Measurements from ENCODE around the gene CLCA2.

CLCA2 gene, protein sequence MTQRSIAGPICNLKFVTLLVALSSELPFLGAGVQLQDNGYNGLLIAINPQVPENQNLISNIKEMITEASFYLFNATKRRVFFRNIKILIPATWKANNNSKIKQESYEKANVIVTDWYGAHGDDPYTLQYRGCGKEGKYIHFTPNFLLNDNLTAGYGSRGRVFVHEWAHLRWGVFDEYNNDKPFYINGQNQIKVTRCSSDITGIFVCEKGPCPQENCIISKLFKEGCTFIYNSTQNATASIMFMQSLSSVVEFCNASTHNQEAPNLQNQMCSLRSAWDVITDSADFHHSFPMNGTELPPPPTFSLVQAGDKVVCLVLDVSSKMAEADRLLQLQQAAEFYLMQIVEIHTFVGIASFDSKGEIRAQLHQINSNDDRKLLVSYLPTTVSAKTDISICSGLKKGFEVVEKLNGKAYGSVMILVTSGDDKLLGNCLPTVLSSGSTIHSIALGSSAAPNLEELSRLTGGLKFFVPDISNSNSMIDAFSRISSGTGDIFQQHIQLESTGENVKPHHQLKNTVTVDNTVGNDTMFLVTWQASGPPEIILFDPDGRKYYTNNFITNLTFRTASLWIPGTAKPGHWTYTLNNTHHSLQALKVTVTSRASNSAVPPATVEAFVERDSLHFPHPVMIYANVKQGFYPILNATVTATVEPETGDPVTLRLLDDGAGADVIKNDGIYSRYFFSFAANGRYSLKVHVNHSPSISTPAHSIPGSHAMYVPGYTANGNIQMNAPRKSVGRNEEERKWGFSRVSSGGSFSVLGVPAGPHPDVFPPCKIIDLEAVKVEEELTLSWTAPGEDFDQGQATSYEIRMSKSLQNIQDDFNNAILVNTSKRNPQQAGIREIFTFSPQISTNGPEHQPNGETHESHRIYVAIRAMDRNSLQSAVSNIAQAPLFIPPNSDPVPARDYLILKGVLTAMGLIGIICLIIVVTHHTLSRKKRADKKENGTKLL

DNA sequence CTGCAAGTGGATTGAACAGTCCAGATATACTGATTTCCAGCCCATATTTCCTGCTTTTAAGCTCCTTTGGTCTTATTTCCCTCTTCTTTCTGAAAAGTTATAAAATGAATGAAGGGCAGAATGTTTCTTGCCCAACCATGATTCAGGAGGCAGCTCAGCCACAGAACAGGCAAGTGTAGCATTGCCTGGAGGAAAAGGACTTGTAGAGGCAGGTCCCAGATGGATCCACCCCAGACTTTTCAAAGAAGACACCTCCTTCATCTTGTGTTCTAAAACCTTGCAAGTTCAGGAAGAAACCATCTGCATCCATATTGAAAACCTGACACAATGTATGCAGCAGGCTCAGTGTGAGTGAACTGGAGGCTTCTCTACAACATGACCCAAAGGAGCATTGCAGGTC, at the start of gene CLCA2:
CLCA2 (plus strand) TSS at position 299 of the 400 bp plus-strand sequence; CDS start at position 376, 77 bp downstream.
- DNase-seq = no peak

DNA sequence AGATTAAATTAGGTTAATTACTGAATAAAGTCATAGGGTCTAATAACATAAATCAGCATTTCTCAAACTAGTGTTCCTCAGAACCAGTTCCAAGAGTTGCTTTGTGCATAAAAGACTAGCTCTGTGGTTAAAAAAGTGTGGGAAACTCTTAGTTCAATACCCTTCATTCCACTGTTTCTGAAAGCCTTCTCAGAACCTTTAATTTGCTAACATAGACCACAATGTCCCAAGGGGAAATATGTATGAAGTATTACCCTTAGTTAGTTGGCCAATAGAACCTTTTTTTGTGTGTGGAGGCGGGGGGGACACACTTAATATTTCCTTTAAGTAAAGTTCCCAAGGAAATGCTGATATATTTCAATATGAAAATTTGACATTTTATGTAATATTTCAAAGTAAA, 48.3 kb upstream of the CLCA2 start:
- DNase-seq = no peak

DNA sequence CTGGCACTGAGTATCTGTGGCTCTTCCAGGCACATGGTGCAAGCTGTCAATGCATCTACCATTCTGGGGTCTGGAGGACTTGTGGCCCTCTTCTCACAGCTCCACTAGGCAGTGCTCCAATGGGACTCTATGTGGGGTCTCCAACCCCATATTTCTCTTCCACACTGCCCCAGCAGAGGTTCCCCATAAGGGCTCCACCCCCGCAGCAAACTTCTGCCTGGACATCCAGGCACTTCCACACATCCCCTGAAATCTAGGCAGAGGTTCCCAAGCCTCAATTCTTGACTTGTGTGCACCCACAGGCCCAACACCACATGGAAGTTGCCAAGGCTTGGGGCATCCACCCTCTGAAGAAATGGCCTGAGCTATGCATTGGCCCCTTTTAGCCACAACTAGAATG, 46.6 kb upstream of the CLCA2 start:
- no peak for DNase-seq

DNA sequence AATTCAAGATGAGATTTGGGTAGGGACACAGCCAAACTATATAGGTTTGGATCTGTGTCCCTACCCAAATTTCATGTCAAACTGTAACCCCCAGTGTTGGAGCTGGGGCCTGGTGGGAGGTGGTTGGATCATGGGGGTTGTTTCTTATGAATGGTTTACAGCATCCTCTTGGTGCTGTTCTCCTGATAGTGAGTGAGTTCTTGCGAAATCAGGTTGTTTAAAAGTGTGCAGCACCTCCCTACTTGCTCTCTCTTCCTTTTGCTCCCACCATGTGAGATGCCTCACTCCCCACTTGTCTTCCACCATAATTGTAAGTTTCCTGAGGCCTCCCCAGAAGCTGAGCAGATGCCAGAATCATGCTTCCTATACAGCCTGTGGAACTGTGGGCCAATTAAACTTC, 45.2 kb upstream of the CLCA2 start:
- no peak for DNase-seq

DNA sequence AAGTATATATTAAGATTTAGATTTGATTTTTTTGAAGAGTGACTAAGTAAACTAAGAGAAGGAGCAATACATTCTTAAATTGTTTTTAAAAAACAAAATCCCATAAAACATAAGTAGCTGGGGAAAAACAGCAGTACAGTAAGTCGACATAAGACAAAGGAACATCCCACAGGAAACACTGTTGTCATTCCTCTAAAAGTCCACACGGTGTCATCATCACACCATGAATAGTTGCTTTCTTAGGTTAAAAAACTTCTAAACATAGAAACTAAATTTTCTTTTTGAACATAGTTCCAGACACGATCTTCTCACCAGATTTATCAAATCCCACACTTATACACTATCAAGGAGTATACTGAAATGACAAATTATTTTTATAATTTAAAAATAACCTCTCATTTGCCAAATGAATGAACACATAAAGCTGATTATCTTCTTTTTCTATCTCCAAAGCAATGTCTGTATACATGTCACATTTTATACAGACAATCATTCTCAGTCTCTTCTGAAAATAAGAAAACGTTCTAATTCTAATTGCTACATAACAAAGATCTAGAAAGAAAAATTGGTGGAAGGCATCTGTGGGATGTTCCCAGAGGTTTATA, 43.6 kb upstream of the CLCA2 start:
- DNase-seq = peak; percentile 53

DNA sequence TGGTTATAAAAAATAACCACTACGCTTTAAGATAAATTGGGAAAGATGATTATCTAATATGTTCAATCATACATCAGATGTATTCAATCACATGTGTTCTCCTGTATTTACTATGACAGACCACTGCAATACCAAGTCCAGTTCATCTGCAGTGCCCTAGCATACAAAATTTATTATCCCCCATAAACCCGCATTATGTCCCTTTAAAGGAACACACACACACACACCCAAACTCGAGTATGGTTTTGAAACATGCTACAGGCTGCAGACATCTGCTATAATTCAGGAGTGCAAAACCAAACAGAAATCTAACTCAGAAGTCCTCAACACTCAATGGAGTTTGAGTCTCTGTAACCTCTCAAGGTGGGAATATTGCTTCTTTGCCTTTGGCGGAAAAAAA, 42.7 kb upstream of the CLCA2 start:
- no peak for DNase-seq

DNA sequence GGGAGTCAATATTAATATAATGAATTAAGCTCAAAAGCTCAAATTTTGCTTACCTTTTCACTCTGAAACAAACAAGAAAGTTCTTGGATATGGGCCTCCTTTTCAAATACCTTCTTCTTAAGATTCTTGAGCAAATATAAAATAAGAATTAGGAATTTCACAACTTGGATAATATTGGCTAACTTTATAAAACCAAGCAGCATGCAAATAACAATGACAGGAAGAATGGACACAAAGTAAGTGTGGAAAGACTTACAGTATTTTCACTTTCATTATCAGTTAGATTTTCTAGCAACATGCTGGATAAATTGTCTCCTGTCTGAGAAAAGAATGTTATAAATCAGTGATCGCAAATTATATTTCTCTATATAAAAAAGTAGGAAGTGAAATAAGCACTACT, 41.1 kb upstream of the CLCA2 start:
- no peak for DNase-seq

DNA sequence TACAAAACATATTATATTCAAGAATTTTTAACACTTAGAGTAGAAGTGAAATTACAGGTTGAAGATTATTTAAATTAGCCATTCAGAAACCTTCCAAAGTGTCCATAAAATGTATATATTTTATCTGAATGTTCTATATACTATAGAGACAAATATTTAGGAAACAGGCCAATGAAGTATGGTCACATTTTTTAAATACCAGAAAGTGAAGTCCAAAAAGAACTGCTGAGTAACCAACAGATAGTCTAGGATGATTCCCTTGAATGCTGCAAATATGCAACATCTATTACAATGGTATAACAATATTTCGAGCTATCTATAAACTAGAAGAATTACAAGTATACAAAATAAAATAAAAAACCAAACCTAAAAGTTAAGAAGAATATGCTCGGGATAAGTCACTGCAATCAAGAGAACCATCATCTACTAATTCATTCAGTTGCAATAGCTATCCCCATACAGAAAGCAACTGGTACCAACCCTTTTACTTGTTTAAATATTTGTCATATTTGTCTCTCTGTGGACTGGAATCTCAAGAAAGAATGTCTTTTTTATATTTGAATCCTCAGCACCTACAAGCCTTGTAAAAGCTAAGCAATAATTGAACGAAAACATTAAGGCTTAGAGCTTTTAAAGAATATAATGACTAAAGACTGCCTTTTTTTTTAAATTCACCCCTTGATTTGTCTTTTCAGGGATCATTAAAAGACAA, 35.9 kb upstream of the CLCA2 start:
- no peak for DNase-seq

DNA sequence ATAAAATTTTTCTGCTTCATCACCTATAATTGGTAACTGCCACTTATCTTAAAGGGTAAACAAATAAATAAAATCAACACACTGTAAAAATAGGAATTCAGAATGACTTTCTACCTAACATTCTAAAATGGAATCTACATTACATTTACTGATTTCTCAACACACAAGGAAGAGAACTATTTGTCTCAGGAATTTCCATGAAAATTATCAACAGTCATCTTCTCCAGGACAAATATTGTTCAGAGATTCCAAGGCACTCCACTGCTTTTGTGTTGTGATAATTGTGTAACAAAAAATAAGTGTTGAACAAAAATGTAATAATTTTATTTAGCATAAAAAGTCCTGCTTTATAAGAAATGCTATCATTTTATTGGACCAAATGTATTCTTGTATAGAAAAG, 35.2 kb upstream of the CLCA2 start:
- DNase-seq = no peak

DNA sequence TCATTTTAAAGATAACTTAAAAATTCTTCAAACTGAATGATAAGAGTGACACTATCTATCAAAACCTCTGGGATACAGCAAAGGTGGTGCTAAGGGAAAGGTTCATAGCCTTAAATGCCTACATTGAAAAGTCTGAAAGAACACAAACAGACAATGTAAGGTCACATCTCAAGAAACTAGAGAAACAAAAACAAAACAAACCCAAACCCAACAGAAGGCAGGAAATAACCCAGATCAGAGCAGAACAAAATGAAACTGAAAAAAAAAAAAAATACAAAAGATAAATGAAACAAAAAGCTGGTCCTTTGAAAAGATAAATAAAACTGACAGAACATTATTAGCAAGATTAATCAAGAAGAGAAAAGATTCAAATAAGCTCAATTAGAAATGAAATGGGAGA, 34.7 kb upstream of the CLCA2 start:
- no peak for DNase-seq

DNA sequence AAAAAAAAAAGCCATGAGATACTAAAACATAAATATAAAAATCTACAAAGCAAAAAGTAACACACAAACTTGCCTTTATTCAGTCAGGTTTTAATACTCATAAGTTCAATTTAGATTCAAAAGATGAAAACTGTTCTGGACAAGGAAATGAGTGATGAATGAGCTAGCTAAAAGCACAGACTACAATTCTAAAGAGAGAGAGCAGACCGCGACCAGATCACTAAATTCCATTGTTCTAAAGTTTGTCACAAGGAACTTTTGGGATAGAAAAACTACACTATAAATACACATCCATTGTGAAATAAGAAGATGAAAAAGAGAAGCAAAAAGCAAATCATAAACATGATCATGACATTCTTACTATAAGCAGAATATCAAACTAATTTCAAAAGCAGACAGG, 29.6 kb upstream of the CLCA2 start:
- peak; percentile 20 for DNase-seq

DNA sequence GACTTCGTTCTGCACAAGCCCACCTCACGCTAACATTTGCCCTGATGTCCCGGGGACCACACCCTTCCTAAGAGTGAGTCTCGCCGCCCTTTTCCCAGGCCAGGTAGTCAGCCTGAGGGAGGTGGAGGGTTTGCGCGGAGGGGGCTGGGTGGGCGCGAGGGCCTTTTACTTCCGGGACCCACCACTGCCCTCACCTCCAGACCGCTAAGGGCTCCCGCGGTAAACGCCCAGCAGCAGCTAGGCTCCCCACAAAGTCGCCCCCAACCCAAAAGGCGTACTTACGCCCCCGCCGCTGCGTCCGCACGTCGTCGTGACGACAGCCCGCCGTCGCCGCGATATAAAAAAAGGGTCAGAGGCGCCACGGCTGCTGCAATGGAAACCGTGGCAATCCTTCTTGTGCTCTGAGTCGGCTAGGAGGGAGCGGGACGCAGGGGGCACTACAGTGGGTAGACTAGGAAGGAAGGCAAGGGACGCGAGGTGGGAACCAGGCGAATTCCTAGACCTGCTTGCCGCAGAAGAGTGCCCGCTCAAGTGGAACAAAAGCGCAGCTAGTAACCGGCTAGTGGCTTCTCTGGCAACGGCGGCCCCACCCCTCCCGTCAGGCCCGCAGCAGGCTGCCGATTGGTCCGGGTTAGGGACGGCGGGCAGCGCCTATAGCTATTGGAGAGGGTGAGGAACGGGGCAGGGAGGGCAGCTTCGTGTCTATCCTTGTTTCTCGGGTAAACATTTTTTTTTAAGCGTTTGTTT, 28.0 kb upstream of the CLCA2 start, which contains the start of gene ODF2L:
ODF2L (minus strand) TSS at position 573 of the 747 bp plus-strand sequence. CDS start 9,296 bp downstream, outside the sequence.
- peak; percentile 92 for DNase-seq

DNA sequence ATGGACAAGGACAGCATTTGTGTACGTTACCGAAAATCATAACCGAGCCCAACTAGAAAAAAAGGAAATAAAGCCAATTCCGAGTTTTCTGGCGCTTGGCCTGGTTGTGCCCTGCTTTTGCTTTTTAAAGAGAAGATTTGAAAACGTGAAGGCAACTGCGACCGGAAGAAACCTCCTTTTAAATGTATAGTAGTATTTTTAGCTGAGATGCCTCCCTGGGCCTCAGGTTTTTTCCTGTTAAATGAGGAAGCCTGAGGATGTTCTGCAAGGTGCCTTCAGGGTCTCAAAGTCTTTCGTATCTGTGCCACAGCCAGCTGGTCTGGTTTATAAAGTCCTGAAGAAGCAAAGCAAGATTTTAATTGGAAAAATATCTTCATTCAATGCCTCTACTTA, 27.5 kb upstream of the CLCA2 start:
- no peak for DNase-seq

DNA sequence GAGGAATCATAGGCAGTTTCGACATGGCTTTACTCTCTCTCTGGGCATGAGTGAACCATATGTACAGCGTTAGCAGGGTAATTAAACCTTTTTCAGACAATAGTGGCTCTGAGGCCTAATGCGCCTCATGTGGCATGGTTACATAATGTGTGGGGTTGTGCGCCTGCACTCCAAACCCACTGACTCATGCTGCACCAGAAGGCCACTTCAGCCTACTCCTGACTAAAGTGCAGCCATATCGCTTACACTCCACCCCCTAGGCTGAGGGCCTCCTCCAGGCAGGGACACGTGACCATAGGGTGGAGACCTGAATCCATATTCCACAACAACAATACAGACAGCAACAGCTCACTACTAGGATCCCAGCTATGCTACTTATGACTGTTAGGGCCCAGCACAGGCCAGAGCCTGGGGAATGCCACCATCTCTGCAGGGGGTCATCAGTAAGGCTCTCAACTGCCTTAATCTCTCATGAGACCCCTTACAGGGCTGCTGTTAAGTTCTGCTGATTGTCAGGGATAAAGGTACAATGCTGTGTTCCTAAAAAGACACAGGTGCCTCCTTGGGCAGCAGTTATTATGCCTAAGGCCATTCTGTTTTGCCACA, 14.5 kb upstream of the CLCA2 start:
- peak; percentile 75 for DNase-seq

DNA sequence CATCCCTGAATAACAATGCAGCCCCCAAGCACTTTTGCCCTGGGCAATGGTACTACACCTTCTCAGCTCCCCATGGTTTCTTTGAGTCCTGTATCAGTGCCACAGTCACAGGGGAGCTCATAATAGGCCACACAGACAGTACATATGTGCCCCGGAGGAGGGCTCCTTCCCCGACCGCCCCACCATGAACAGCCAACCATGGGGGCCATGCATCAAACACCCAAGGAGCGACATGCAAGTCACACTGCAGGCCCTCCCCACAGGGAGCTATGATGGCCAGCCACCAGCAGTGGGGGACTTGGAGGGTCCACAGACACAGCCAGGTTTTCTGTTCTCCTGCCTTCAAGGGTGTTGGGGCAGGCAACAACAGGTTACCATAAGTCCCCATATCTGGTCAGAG, 13.1 kb upstream of the CLCA2 start:
- no peak for DNase-seq

DNA sequence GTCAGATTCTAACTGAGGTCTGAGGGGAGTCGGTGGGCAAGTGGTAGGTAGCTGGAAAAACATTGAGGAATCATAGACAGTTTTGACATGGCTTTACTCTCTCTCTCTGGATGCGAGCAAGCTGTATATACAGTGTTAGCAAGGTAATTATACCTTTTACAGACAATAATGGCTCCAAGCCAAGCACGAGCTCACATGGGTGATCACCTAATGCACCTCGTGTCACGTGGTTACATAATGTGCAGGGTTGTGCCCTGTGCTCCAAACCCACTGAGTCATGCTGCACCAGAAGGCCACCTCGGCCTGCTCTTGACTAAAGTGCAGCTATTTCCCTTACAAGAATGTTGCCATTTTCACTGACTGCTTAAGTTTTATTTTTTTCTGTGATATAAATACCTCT, 7.6 kb upstream of the CLCA2 start:
- peak; percentile 93 for DNase-seq

DNA sequence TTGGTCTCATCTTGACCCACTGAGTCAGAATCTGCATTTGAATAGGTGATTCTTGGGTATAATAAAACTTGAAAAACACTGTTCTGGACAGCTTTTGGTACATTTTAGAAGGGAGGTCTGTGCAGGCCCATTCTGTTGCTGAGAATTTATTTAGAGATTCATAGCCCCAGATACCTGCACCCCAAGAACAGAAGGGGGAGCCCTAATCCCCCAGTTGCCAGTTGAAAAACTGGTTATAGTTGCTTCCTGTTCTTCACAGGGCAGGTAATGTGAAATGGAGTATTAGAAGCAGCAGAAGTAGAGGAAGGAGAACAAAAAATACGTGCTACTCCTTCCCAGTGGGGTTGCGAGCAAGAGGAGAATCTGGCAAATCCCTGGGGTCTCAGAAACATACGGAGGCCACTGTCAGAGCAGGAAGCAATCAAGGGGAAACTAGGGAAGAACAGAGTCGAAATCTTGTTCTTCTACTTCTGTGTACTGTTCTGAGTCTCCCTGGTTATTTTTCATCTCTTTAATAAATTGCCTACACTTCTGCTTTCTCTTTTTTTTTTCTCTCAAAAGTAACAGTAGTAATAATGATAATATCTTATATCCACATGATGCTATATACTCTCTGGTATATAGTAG, 4.6 kb upstream of the CLCA2 start:
- DNase-seq = peak; percentile 69

DNA sequence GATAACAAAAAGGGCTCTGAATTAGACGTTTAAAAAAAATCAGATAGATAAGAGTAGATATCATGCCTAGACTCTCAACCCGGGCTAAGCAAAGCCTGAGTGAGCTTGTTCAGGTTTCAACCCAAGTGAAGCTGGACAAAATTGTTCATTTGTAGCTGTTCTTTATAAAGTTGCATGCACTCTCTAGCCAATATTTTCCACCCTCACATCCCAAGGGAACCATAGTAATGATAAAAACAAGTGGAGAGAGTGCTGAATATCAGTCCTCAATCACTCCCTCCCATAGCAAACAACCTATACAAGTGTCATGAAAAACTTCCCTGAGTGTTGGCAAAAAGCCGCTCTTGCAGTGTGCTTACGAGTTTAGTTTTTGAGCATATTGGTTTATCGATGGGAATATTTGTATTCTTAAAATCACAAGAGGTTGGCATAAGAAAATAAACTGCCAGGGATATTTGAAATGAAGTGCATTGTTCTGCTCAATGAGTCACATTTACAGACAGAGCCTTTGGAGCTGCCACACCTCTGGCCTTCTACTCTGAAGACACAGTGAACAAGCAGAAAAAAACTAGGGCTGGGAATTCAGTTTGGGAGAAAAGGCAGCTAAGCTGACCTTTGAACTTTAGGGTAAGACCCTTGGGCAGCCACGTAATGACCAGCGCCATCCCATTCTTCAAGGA, 2.2 kb upstream of the CLCA2 start:
- DNase-seq = no peak

DNA sequence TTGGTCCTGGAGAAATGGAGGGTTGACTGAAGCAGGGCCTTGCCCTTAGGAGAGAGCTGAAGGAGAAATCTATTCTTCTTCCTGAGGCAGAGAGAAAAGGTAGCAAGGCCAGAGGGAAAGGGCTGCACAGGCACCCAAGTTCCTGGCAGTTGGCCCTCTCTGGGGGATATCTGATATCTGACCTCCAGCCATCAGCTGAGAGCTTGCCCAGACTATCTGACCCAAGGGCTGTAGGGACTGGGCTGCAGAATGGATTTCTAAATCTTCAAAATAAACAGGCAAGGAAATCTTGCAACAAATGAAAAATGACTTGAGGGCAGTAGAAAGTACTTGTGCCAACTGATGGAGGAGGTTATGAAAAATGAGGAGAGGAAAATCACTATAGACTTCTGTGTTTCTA, 498 bp upstream of the CLCA2 start:
- no peak for DNase-seq

DNA sequence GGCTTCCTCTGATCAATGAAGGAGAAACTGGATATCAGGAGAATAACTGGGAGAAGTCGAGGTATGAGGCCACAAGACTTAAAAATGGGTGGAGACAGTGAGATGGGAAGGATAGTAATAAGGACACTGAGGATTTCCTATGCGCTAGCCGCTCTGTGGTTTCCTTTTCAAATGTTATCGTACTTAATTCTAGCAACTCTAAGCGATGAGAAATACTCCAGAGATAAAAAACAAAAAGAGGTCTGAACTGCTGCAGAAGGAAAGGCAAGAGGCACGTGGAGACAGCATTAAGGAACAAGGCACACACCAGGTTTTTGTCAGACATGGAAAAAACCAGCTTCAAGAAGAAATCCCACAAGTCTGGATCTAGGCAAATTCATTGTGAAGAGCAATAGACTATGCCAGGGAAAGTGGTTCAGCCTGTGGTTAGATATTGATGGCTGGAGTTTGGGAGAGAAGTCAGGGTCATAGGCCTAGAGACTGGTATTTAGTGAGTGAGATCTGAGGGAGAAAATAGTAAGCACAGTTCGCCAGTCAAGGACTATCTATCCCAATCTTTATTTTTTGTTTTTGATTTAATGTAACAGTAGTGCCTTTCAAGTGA, 5.3 kb downstream of the CLCA2 start:
- no peak for DNase-seq
